Liver (tissue), 9 donors: Measurements from ENCODE around the gene SOD1. TPM values are rescaled to one million over a fixed set of nuclear protein-coding genes. Genes with fewer than 3 reads are reported as not detected.

ENCODE experiments used
- DNase-seq: peaks from one replicate; pipeline ENCODE4 v3.0.0-alpha.2; 2017; ENCODE audit warnings: low spot score
- H3K27ac ChIP-seq, 2 donors: one replicate each; pipeline ENCODE4 v1.7.0; 2013; ENCODE audit warnings: inconsistent platforms in 2 of 2, low read length in 2 of 2, control low read depth in 1 of 2, low read depth in 1 of 2, mild to moderate bottlenecking in 1 of 2
- H3K27me3 ChIP-seq, 4 donors: one replicate each; pipeline versions ENCODE4 v1.6.1 to v1.7.0; 2013; ENCODE audit warnings: low read length in 3 of 4, inconsistent platforms in 1 of 4, mild to moderate bottlenecking in 1 of 4, moderate library complexity in 1 of 4; ENCODE audit not compliant: control insufficient read depth in 4 of 4, insufficient read depth in 4 of 4
- H3K36me3 ChIP-seq, 4 donors: one replicate each; pipeline versions ENCODE4 v1.6.1 to v1.7.0; 2013; ENCODE audit warnings: low read length in 3 of 4, mild to moderate bottlenecking in 3 of 4, low read depth in 1 of 4, moderate library complexity in 1 of 4; ENCODE audit not compliant: control insufficient read depth in 4 of 4, insufficient read depth in 3 of 4
- H3K4me1 ChIP-seq, 4 donors: one replicate each; pipeline versions ENCODE4 v1.6.1 to v1.7.0; 2013; ENCODE audit warnings: low read length in 3 of 4, mild to moderate bottlenecking in 3 of 4, moderate library complexity in 1 of 4; ENCODE audit not compliant: control insufficient read depth in 4 of 4, insufficient read depth in 4 of 4
- H3K4me3 ChIP-seq, 3 donors: one replicate each; pipeline versions ENCODE4 v1.6.1 to v1.7.0; 2013; ENCODE audit warnings: low read length in 3 of 3, control low read depth in 1 of 3, low read depth in 1 of 3, mild to moderate bottlenecking in 1 of 3
- H3K9ac ChIP-seq, 2 donors: one replicate each; pipeline ENCODE4 v1.7.0; 2013; ENCODE audit warnings: low read length in 2 of 2, mild to moderate bottlenecking in 2 of 2, moderate library complexity in 2 of 2, control low read depth in 1 of 2, low read depth in 1 of 2
- H3K9me3 ChIP-seq, 4 donors: one replicate each; pipeline versions ENCODE4 v1.6.1 to v1.7.0; 2013; ENCODE audit warnings: low read length in 3 of 4; ENCODE audit not compliant: control insufficient read depth in 4 of 4
- ATF3 ChIP-seq: IDR thresholded peaks from 2 replicates; pipeline ENCODE4 v1.6.1; 2016; ENCODE audit warnings: antibody characterized with exemption
- CTCF ChIP-seq: fragments of 150-350 bp; IDR thresholded peaks from 2 replicates; pipeline ENCODE4 v1.5.1; 2017; ENCODE audit warnings: improper control_type of control experiment, low read depth, low read length; ENCODE audit not compliant: missing input control
- EGR1 ChIP-seq, 2 donors: IDR thresholded peaks; 2 replicates each; pipeline ENCODE4 v1.6.1; 2016 to 2018; ENCODE audit warnings: antibody characterized with exemption in 2 of 2, low read depth in 2 of 2
- FOXA1 ChIP-seq: IDR thresholded peaks from 2 replicates; pipeline ENCODE4 v1.6.1; 2016; ENCODE audit warnings: antibody characterized with exemption
- FOXA2 ChIP-seq: IDR thresholded peaks from 2 replicates; pipeline ENCODE4 v1.6.1; 2016; ENCODE audit warnings: antibody characterized with exemption
- GABPA ChIP-seq, 2 donors: IDR thresholded peaks in 1 of 2; conservative IDR thresholded peaks in 1 of 2; 2 replicates each; pipeline ENCODE4 v1.6.1; 2016; ENCODE audit warnings: antibody characterized with exemption in 2 of 2, mild to moderate bottlenecking in 1 of 2, moderate library complexity in 1 of 2
- HNF4A ChIP-seq, 2 donors: conservative IDR thresholded peaks; 2 replicates each; pipeline ENCODE4 v1.6.1; 2016; ENCODE audit warnings: antibody characterized with exemption in 2 of 2, mild to moderate bottlenecking in 2 of 2
- HNF4G ChIP-seq: IDR thresholded peaks from 2 replicates; pipeline ENCODE4 v1.6.1; 2016; ENCODE audit warnings: antibody characterized with exemption
- JUND ChIP-seq, 2 donors: IDR thresholded peaks; 2 replicates each; pipeline ENCODE4 v1.6.1; 2016; ENCODE audit warnings: antibody characterized with exemption in 2 of 2
- MAX ChIP-seq: IDR thresholded peaks from 2 replicates; pipeline ENCODE4 v1.6.1; 2016; ENCODE audit warnings: antibody characterized with exemption
- NR2F2 ChIP-seq: IDR thresholded peaks from 2 replicates; pipeline ENCODE4 v1.6.1; 2016; ENCODE audit warnings: antibody characterized with exemption
- RAD21 ChIP-seq, 2 donors: IDR thresholded peaks; 2 replicates each; pipeline ENCODE4 v1.6.1; 2016; ENCODE audit warnings: antibody characterized with exemption in 2 of 2, mild to moderate bottlenecking in 2 of 2
- REST ChIP-seq: IDR thresholded peaks from 2 replicates; pipeline ENCODE4 v1.6.1; 2016; ENCODE audit warnings: antibody characterized with exemption, mild to moderate bottlenecking
- RXRA ChIP-seq, 2 donors: IDR thresholded peaks; 2 replicates each; pipeline ENCODE4 v1.6.1; 2017 to 2018; ENCODE audit warnings: antibody characterized with exemption in 2 of 2, mild to moderate bottlenecking in 1 of 2
- SP1 ChIP-seq: IDR thresholded peaks from 2 replicates; pipeline ENCODE4 v1.6.1; 2018; ENCODE audit warnings: antibody characterized with exemption, mild to moderate bottlenecking
- TAF1 ChIP-seq: conservative IDR thresholded peaks from 2 replicates; pipeline ENCODE4 v1.6.1; 2016; ENCODE audit warnings: antibody characterized with exemption, mild to moderate bottlenecking
- YY1 ChIP-seq: IDR thresholded peaks from 2 replicates; pipeline ENCODE4 v1.6.1; 2016; ENCODE audit warnings: antibody characterized with exemption, mild to moderate bottlenecking
- WGBS: extraction: QIAGEN DNeasy Blood & Tissue Kit; methylation state at CpG from one replicate; pipeline ENCODE4 v1.1.7; 2013; 5-methylcytosine and 5-hydroxymethylcytosine counted together
- polyA plus RNA-seq, 2 donors: library from polyadenylated mRNA; stranded (reverse) in 1 of 2; unstranded in 1 of 2; fragments of 200-250 nt in 1 of 2; fragments of >200 nt in 1 of 2; fragmentation: Nextera tagmentation in 1 of 2; extraction: Ambion mirVana in 1 of 2; gene quantifications; one replicate each; pipeline versions ENCODE4 v1.2.1 to v1.2.3, GENCODE V29; 2013 to 2015
- total RNA-seq, 2 donors: library from RNA; depleted of rRNA; stranded (reverse); fragments of >200 nt; gene quantifications; one replicate each; pipeline ENCODE4 v1.2.3, GENCODE V29; 2014
- donor health status: healthy.
- donor health status: healthy.
- donor health status: healthy.
- donor health status: healthy.
- donor health status: healthy.

SOD1 gene
- total and polyA plus RNA-seq, 4 donors, result 129 to 1,258 (median 658) TPM

GRCh38 chr21:31711326-31711725, 51.8 kb downstream of the SOD1 start:
- no peak for TF ChIP-seq SP1
- TF ChIP-seq REST, result no peak
- no peak for TF ChIP-seq EGR1 (IDR thresholded peaks at IDR 0.05; ENCODE audit: low read depth in 2 of 2)
- no peaks in the 10 kb centered on the region for H3K9me3 ChIP-seq
- no peaks in the 10 kb centered on the region for H3K27me3 ChIP-seq
- peak overlapping the region in 1 of 2 donors; percentile 60 for H3K27ac ChIP-seq
- WGBS, result 93% methylated on average over 1 of the region's 1 CpG
- no peaks in the 10 kb centered on the region for H3K36me3 ChIP-seq
- H3K4me1 ChIP-seq, result peaks cover 12 to 33% (median 15%) of the 10 kb centered on the region in 4 donors
- H3K4me3 ChIP-seq, result no peak overlapping the region
- H3K9ac ChIP-seq, result no peak overlapping the region
- DNase-seq, result no peak

- 100% methylated on average over 1 of the region's 1 CpG for WGBS
- H3K27ac ChIP-seq, result no peak overlapping the region
- no peak overlapping the region for H3K4me3 ChIP-seq
- no peaks in the 10 kb centered on the region for H3K9me3 ChIP-seq
- H3K9ac ChIP-seq, result no peak overlapping the region
- H3K27me3 ChIP-seq, result no peaks in the 10 kb centered on the region
- no peak for DNase-seq
- TF ChIP-seq TAF1 (no peak), HNF4G (no peak), RAD21 (IDR thresholded peaks at IDR 0.05) (no peak), ATF3 (no peak), GABPA (IDR thresholded peaks at IDR 0.05 in 1 of 2, conservative IDR thresholded peaks at IDR 0.05 in 1 of 2) (no peak), CTCF (no peak), YY1 (no peak), NR2F2 (no peak), EGR1 (IDR thresholded peaks at IDR 0.05; ENCODE audit: low read depth in 2 of 2) (no peak), FOXA1 (no peak), REST (no peak), HNF4A (conservative IDR thresholded peaks at IDR 0.05) (no peak), RXRA (IDR thresholded peaks at IDR 0.05) (no peak), MAX (no peak), JUND (IDR thresholded peaks at IDR 0.05) (no peak), FOXA2 (no peak)
- H3K36me3 ChIP-seq, result no peaks in the 10 kb centered on the region
- H3K4me1 ChIP-seq, result peaks cover 9 to 33% (median 15%) of the 10 kb centered on the region in 4 donors
Observed at GRCh38 chr21:31711745-31712285, 52.3 kb downstream of the SOD1 start.
